Caco-2 (cell line): Measurements from ENCODE around the gene SCYL1. TPM values are rescaled to one million over a fixed set of nuclear protein-coding genes. Genes with fewer than 3 reads are reported as not detected.

Experiments used
- BruUV-seq: library from RNA; stranded (reverse); fragments of 400-500 nt; replicated peaks from 2 replicates; lab custom pipeline; 2021; lab: Mats Ljungman, UMichigan
- CTCF ChIA-PET: fragments of 300-600 bp; sonication (Branson Sonifier 250); formaldehyde crosslinking; loops from one replicate; lab custom pipeline; 2022; ENCODE audit warnings: antibody characterized with exemption; lab: Charles Lee
- POLR2A ChIA-PET: fragments of 300-600 bp; sonication (Branson Sonifier 250); formaldehyde crosslinking; loops from one replicate; lab custom pipeline; 2022; ENCODE audit warnings: antibody characterized with exemption; lab: Charles Lee
- DNase-seq, 2 experiments: peaks; one replicate each; pipeline versions ENCODE4 v3.0.0 to v3.0.0-alpha.2; 2020 to 2022
- H3K27me3 ChIP-seq: replicated peaks from 2 replicates; pipeline ENCODE4 v1.6.0; 2011; ENCODE audit warnings: low read length; ENCODE audit not compliant: control insufficient read depth, insufficient read depth
- H3K36me3 ChIP-seq: 2 replicates; pipeline ENCODE4 v1.5.1; 2011; ENCODE audit warnings: low read length; ENCODE audit not compliant: control insufficient read depth, insufficient read depth
- H3K4me1 ChIP-seq: fragments of 250-450 bp; sonication (Bioruptor Pico); 2 replicates; pipeline ENCODE4 v1.5.1; 2020; ENCODE audit warnings: mild to moderate bottlenecking
- H3K4me3 ChIP-seq: 2 replicates; pipeline ENCODE4 v1.5.1; 2011; ENCODE audit warnings: low read depth, mild to moderate bottlenecking, control low read depth, low read length
- H3K9me3 ChIP-seq: fragments of 250-450 bp; sonication (Bioruptor Pico); 2 replicates; pipeline ENCODE4 v1.5.1; 2020; ENCODE audit warnings: mild to moderate bottlenecking, moderate library complexity
- H3K27ac Mint-ChIP-seq: one replicate; pipeline ENCODE4 v1.8.0; 2022; ENCODE audit warnings: mixed read lengths; ENCODE audit not compliant: unreplicated experiment
- H3K27me3 Mint-ChIP-seq: one replicate; pipeline ENCODE4 v1.8.0; 2022; ENCODE audit warnings: mixed read lengths; ENCODE audit not compliant: insufficient read depth, unreplicated experiment
- H3K36me3 Mint-ChIP-seq: one replicate; pipeline ENCODE4 v1.8.0; 2022; ENCODE audit warnings: mild to moderate bottlenecking, mixed read lengths; ENCODE audit not compliant: insufficient read depth, unreplicated experiment
- H3K4me1 Mint-ChIP-seq: one replicate; pipeline ENCODE4 v1.8.0; 2022; ENCODE audit warnings: low read depth, mixed read lengths; ENCODE audit not compliant: unreplicated experiment
- H3K4me3 Mint-ChIP-seq: one replicate; pipeline ENCODE4 v1.8.0; 2022; ENCODE audit warnings: mild to moderate bottlenecking, moderate library complexity, mixed read lengths; ENCODE audit not compliant: unreplicated experiment
- H3K9me3 Mint-ChIP-seq: one replicate; pipeline ENCODE4 v1.8.0; 2022; ENCODE audit warnings: mixed read lengths; ENCODE audit not compliant: unreplicated experiment
- intact Hi-C: fragments of 100-400 bp; cut with micrococcal nuclease; formaldehyde crosslinking; loops from one replicate; pipeline ENCODE4 v1.10.0; 2022; ENCODE audit not compliant: unreplicated experiment
- total RNA-seq: library from RNA; stranded (reverse); gene quantifications from 2 replicates; pipeline ENCODE4 v1.2.3, GENCODE V29; 2022
- TF ChIP-seq, protein P1 (sequence below), 2 experiments: fragments of 200-600 bp in 1 of 2; IDR thresholded peaks; 1 replicate in 1 of 2; 2 replicates in 1 of 2; pipeline versions ENCODE4 v1.5.1 to v1.8.0; 2011 to 2022; ENCODE audit warnings: antibody characterized with exemption in 1 of 2, control low read depth in 1 of 2, inconsistent platforms in 1 of 2, low read depth in 1 of 2, low read length in 1 of 2, mild to moderate bottlenecking in 1 of 2, moderate library complexity in 1 of 2; ENCODE audit not compliant: insufficient read depth in 1 of 2, severe bottlenecking in 1 of 2, unreplicated experiment in 1 of 2

The SCYL1 gene
- total RNA-seq, 1 experiment from 2014 or later: 123 TPM

DNA sequence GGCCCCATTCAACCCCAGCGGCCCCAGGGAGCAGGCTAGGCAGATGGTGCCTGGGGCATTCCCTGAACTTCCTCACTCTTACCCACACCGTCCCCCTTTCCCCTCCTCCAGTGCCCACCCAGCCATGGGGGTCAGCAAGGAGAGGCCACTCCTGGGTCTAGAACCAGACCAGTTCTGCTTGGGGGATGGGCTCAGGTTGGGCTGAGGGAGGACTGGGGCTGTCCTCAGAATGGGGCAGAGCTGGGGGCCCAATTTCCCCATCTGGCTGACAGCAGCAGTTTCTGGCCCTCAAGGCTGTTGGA is 12.4 kb downstream of the SCYL1 start:
- CTCF ChIA-PET: interaction anchor here (1.4 kb wide), 1 partner anchor 33 kb away, joined by 3 read pairs; the partner anchor contains the start of gene ZNRD2

DNA sequence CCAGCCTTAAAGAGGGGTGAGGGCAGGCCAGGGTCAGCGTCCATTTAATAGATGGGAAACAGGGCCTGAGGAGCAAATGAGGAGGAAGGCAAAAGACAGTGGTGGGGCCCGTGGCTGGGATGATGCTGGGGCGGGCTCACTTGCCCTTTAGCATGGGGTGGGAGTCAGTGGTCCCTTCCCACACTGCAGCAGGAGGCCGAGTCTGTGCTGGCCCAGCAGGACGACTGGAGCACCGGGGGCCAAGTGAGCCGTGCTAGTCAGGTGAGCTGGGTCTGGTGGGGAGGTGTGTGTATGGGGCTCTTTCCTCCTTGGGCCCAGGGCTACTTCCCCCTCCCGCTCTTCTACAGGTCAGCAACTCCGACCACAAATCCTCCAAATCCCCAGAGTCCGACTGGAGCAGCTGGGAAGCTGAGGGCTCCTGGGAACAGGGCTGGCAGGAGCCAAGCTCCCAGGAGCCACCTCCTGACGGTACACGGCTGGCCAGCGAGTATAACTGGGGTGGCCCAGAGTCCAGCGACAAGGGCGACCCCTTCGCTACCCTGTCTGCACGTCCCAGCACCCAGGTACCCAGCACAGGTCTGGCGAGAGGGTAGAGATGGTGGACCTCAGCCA is 12.8 kb downstream of the SCYL1 start:
- Histone ChIP-seq H3K27me3 (no peaks in the 10 kb centered on the region), H3K4me3 (no peak overlapping the region), H3K4me1 (peaks cover 13% of the 10 kb centered on the region), H3K9me3 (no peaks in the 10 kb centered on the region), H3K36me3 (peaks cover 5% of the 10 kb centered on the region; the same call in 1 of the 2 replicates)
- TF ChIP-seq, protein P1, sequence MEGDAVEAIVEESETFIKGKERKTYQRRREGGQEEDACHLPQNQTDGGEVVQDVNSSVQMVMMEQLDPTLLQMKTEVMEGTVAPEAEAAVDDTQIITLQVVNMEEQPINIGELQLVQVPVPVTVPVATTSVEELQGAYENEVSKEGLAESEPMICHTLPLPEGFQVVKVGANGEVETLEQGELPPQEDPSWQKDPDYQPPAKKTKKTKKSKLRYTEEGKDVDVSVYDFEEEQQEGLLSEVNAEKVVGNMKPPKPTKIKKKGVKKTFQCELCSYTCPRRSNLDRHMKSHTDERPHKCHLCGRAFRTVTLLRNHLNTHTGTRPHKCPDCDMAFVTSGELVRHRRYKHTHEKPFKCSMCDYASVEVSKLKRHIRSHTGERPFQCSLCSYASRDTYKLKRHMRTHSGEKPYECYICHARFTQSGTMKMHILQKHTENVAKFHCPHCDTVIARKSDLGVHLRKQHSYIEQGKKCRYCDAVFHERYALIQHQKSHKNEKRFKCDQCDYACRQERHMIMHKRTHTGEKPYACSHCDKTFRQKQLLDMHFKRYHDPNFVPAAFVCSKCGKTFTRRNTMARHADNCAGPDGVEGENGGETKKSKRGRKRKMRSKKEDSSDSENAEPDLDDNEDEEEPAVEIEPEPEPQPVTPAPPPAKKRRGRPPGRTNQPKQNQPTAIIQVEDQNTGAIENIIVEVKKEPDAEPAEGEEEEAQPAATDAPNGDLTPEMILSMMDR (IDR thresholded peaks at IDR 0.05; ENCODE audit: insufficient read depth in 1 of 2, low read depth in 1 of 2, low read length in 1 of 2, severe bottlenecking in 1 of 2, unreplicated experiment in 1 of 2): no peak
- ChIA-PET POLR2A (no interaction called here), CTCF (no interaction called here)
- BruUV-seq: no TSS peak
- H3K27me3 Mint-ChIP-seq: no peaks in the 10 kb centered on the region
- H3K9me3 Mint-ChIP-seq: no peaks in the 10 kb centered on the region
- H3K27ac Mint-ChIP-seq: peak overlapping the region; percentile 84
- H3K36me3 Mint-ChIP-seq: peaks cover 79% of the 10 kb centered on the region
- no peak for DNase-seq
- peaks cover 15% of the 10 kb centered on the region for H3K4me1 Mint-ChIP-seq
- intact Hi-C loops: no loop called here
- peak overlapping the region; percentile 14 for H3K4me3 Mint-ChIP-seq

More for the DNA sequence above, 12.4 kb downstream of the SCYL1 start:
- no peaks in the 10 kb centered on the region for H3K27me3 ChIP-seq
- peaks cover 8% of the 10 kb centered on the region for H3K36me3 ChIP-seq
- H3K4me3 ChIP-seq: no peak overlapping the region
- intact Hi-C loops: no loop called here
- Mint-ChIP-seq H3K27me3 (no peaks in the 10 kb centered on the region), H3K4me1 (peaks cover 11% of the 10 kb centered on the region), H3K36me3 (peaks cover 80% of the 10 kb centered on the region), H3K27ac (peak overlapping the region; percentile 84), H3K4me3 (no peak overlapping the region), H3K9me3 (no peaks in the 10 kb centered on the region)
- BruUV-seq: no TSS peak
- no peaks in the 10 kb centered on the region for H3K9me3 ChIP-seq
- POLR2A ChIA-PET: interaction anchor here (0.5 kb wide), 1 partner anchor 1487 kb away, joined by 3 read pairs; no protein-coding TSS in a partner anchor
- peaks cover 13% of the 10 kb centered on the region for H3K4me1 ChIP-seq
- DNase-seq: no peak
- TF ChIP-seq, protein P1 (IDR thresholded peaks at IDR 0.05; ENCODE audit: insufficient read depth in 1 of 2, low read depth in 1 of 2, low read length in 1 of 2, severe bottlenecking in 1 of 2, unreplicated experiment in 1 of 2): no peak

DNA sequence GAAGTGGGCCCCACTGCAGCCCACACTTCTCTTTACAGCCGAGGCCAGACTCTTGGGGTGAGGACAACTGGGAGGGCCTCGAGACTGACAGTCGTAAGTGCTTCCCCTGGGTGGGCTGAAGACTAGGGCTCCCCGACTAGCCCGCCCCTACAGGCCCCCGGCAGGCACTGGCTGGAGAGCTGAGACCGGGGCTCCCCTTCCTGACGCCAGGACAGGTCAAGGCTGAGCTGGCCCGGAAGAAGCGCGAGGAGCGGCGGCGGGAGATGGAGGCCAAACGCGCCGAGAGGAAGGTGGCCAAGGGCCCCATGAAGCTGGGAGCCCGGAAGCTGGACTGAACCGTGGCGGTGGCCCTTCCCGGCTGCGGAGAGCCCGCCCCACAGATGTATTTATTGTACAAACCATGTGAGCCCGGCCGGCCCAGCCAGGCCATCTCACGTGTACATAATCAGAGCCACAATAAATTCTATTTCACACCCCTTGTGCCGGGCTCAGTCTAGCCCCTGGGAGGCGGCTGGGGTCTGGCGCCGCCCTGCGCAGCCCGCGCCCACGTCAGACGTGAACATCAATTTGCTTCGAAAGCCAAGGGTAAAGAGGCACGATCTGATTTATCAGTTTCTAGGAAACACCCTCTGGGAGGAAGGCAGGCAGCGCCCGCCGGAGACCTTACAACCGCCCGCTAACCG is 13.5 kb downstream of the SCYL1 start:
- no peak for DNase-seq
- Histone ChIP-seq H3K36me3 (peaks cover 7% of the 10 kb centered on the region; the same call in 1 of the 2 replicates), H3K4me3 (no peak overlapping the region), H3K4me1 (peaks cover 13% of the 10 kb centered on the region), H3K27me3 (no peaks in the 10 kb centered on the region), H3K9me3 (no peaks in the 10 kb centered on the region)
- H3K27ac Mint-ChIP-seq: no peak overlapping the region
- H3K4me3 Mint-ChIP-seq: no peak overlapping the region
- intact Hi-C loops: no loop called here
- TF ChIP-seq, protein P1 (IDR thresholded peaks at IDR 0.05; ENCODE audit: insufficient read depth in 1 of 2, low read depth in 1 of 2, low read length in 1 of 2, severe bottlenecking in 1 of 2, unreplicated experiment in 1 of 2): no peak
- CTCF ChIA-PET: interaction anchor here (1.4 kb wide), 1 partner anchor 32 kb away, joined by 4 read pairs; the partner anchor contains the start of gene ZNRD2
- POLR2A ChIA-PET: no interaction called here
- peaks cover 77% of the 10 kb centered on the region for H3K36me3 Mint-ChIP-seq
- BruUV-seq: TSS peak; percentile 62
- H3K9me3 Mint-ChIP-seq: no peaks in the 10 kb centered on the region
- H3K4me1 Mint-ChIP-seq: peaks cover 18% of the 10 kb centered on the region
- no peaks in the 10 kb centered on the region for H3K27me3 Mint-ChIP-seq
